AG04450 (cell line): ENCODE data around the gene SPTBN4. TPM values are rescaled to one million over a fixed set of nuclear protein-coding genes. Genes with fewer than 3 reads are reported as not detected.
"Not testable (repeated sequence)": the region's sequence is repeated elsewhere in the genome, so short reads cannot be mapped to it uniquely, and the experiment has no call there.

Experiments
- CTCF ChIA-PET: fragments of 300-600, 350-600 bp; formaldehyde crosslinking; extraction: SDS; loops from one replicate; lab custom pipeline; 2022; ENCODE audit warnings: antibody characterized with exemption, inconsistent platforms; lab: Charles Lee
- POLR2A ChIA-PET: fragments of 350-600 bp; formaldehyde crosslinking; extraction: SDS; loops from one replicate; lab custom pipeline; 2021; ENCODE audit warnings: antibody characterized with exemption, inconsistent platforms; lab: Yijun Ruan, JAX
- DNase-seq: peaks from one replicate; pipeline ENCODE4 v3.0.0-alpha.2; 2011; ENCODE audit warnings: low read depth, low spot score
- H3K27ac ChIP-seq: one replicate; pipeline ENCODE4 v1.5.1; 2012; ENCODE audit warnings: low read depth, low read length, control low read depth
- H3K27me3 ChIP-seq: one replicate; pipeline ENCODE4 v1.6.0; 2012; ENCODE audit warnings: low read length; ENCODE audit not compliant: control insufficient read depth, insufficient read depth
- H3K4me3 ChIP-seq: 2 replicates; pipeline ENCODE4 v1.5.1; 2011; ENCODE audit warnings: mild to moderate bottlenecking, low read depth, low read length, control low read depth
- H3K9me3 ChIP-seq: 2 replicates; pipeline ENCODE4 v1.5.1; 2012; ENCODE audit warnings: low read length; ENCODE audit not compliant: control insufficient read depth, insufficient read depth
- CTCF ChIP-seq: IDR thresholded peaks from 2 replicates; pipeline ENCODE4 v1.5.1; 2011; ENCODE audit warnings: low read depth, low read length, control low read depth, inconsistent platforms
- polyA plus RNA-seq: library from polyadenylated mRNA; depleted of rRNA; stranded (reverse); fragments of >200 nt; gene quantifications from 2 replicates; pipeline ENCODE4 v1.2.3, GENCODE V29; 2011

SPTBN4 gene
- polyA plus RNA-seq, 1 experiment, result 1.3 TPM

- peak overlapping the region; percentile 21 for H3K27ac ChIP-seq
- ChIA-PET POLR2A (interaction anchor here (1.0 kb wide), 1 partner anchor 13 kb away, joined by 4 read pairs; no protein-coding TSS in a partner anchor), CTCF (interaction anchor here (0.8 to 2.3 kb wide), 2 partner anchors 42 to 212 kb away, joined by 3 to 7 read pairs; partner anchors contain the start of gene BLVRB)
- DNase-seq, result no peak
- no peak for TF ChIP-seq CTCF
- H3K27me3 ChIP-seq, result no peaks in the 10 kb centered on the region
- H3K9me3 ChIP-seq, result peaks cover 3% of the 10 kb centered on the region; the same call in 1 of the 2 replicates
- no peak overlapping the region for H3K4me3 ChIP-seq
These were observed 43.8 kb upstream of the SPTBN4 start for GRCh38 chr19:40422748-40423566.

DNA sequence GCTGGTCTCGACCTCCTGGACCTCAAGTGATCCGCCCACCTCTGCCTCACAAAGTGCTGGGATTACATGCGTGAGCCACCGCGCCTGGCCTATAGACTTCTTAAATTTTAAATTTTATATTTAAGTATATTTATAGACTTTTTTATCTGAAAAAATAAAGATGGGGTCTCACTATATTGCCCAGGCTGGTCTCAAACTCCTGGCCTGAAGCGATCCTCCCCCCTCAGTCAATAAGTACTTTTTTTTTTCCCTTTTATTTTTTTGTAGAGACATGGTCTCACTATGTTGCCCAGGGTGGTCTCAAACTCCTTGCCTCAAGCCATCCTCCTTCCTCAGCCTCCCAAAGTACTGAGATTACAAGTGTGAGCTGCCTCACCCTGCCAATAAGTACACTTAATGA is 42.9 kb upstream of the SPTBN4 start:
- no peak for TF ChIP-seq CTCF
- DNase-seq, result no peak
- Histone ChIP-seq H3K27ac (no peak overlapping the region), H3K27me3 (no peaks in the 10 kb centered on the region), H3K9me3 (peaks cover 3% of the 10 kb centered on the region; the same call in 1 of the 2 replicates), H3K4me3 (peak overlapping the region; percentile 91)
- POLR2A ChIA-PET, result interaction anchor here (1.0 kb wide), 1 partner anchor 12 kb away, joined by 4 read pairs; no protein-coding TSS in a partner anchor
- CTCF ChIA-PET, result interaction anchor here (0.8 to 2.3 kb wide), 2 partner anchors 41 to 211 kb away, joined by 3 to 7 read pairs; partner anchors contain the start of gene BLVRB

- Histone ChIP-seq H3K27me3 (no peaks in the 10 kb centered on the region), H3K9me3 (peaks cover 3% of the 10 kb centered on the region; the same call in 1 of the 2 replicates), H3K27ac (peak overlapping the region; percentile 98), H3K4me3 (peak overlapping the region; percentile 91)
- CTCF ChIA-PET, result interaction anchor here (0.5 to 2.3 kb wide), 2 partner anchors 40 to 214 kb away, joined by 3 to 7 read pairs; partner anchors contain the start of gene BLVRB
- POLR2A ChIA-PET, result interaction anchor here (1.0 kb wide), 2 partner anchors 9 to 18 kb away, joined by 3 to 5 read pairs; no protein-coding TSS in a partner anchor
- no peak for DNase-seq
- TF ChIP-seq CTCF, result no peak
These were observed 42.0 kb upstream of the SPTBN4 start for GRCh38 chr19:40424637-40425449.

- POLR2A ChIA-PET, result interaction anchor here (0.5 to 2.2 kb wide), 26 partner anchors 8 to 1575 kb away, joined by 3 to 43 read pairs (median 4); partner anchors contain the start of genes BLVRB and DYRK1B
- CTCF ChIA-PET, result interaction anchor here (0.5 to 1.2 kb wide), 2 partner anchors 120 to 202 kb away, joined by 3 read pairs; no protein-coding TSS in a partner anchor
- peak; percentile 64 for TF ChIP-seq CTCF
- peak; percentile 98 for DNase-seq
- Histone ChIP-seq H3K27ac (peak within 1 kb of the TSS; percentile 98), H3K27me3 (no peaks in the 10 kb centered on the region), H3K9me3 (peaks cover 2% of the 10 kb centered on the region; the same call in 1 of the 2 replicates), H3K4me3 (peak within 1 kb of the TSS; percentile 91)
These were observed 41.1 kb upstream of the SPTBN4 start, which contains the start of gene SERTAD1 for GRCh38 chr19:40425450-40426287. Gene SERTAD1, minus strand, starts transcription at chr19:40425992. Its CDS starts 2,446 bp downstream, at chr19:40423546.

DNA sequence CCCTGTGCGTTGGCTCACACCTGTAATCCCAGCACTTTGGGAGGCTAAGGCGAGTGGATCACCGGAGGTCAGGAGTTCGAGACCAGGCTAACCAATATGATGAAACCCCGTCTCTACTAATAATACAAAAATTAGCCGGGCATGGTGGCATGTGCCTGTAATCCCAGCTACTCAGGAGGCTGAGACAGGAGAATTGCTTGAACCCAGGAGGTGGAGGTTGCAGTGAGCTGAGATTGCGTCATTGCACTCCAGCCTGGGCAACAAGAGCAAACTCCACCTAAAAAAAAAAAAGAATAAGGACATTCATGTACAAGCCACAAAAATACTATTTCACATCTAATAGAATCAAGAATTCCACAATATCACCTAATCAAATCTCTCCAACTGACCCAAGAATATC is 38.6 kb upstream of the SPTBN4 start:
- H3K4me3 ChIP-seq, H3K9me3 ChIP-seq, H3K27me3 ChIP-seq, CTCF ChIA-PET, H3K27ac ChIP-seq, DNase-seq: not testable (repeated sequence)
- POLR2A ChIA-PET, result interaction anchor here (0.6 to 0.7 kb wide), 2 partner anchors 15 to 190 kb away, joined by 3 to 6 read pairs; no protein-coding TSS in a partner anchor

- H3K27me3 ChIP-seq, H3K27ac ChIP-seq, POLR2A ChIA-PET, H3K4me3 ChIP-seq, DNase-seq, H3K9me3 ChIP-seq: not testable (repeated sequence)
- CTCF ChIA-PET, result interaction anchor here (1.9 kb wide), 1 partner anchor 10 kb away, joined by 7 read pairs; no protein-coding TSS in a partner anchor
These were observed 36.6 kb upstream of the SPTBN4 start for GRCh38 chr19:40430242-40430641.
